Stomach smooth muscle (tissue), 2 donors: ENCODE data around the gene NCF2.

Experiments
- H3K27ac ChIP-seq: one replicate; pipeline ENCODE4 v1.7.0; 2013; ENCODE audit warnings: mild to moderate bottlenecking, low read length, inconsistent platforms
- H3K27me3 ChIP-seq, 2 donors: one replicate each; pipeline ENCODE4 v1.7.0; 2013; ENCODE audit warnings: low read length in 2 of 2; ENCODE audit not compliant: insufficient read depth in 2 of 2, control insufficient read depth in 1 of 2
- H3K36me3 ChIP-seq, 2 donors: one replicate each; pipeline ENCODE4 v1.7.0; 2013; ENCODE audit warnings: low read length in 2 of 2; ENCODE audit not compliant: control insufficient read depth in 2 of 2, insufficient read depth in 2 of 2
- H3K4me1 ChIP-seq: one replicate; pipeline ENCODE4 v1.7.0; 2013; ENCODE audit warnings: low read length; ENCODE audit not compliant: control insufficient read depth, insufficient read depth
- H3K4me3 ChIP-seq, 2 donors: one replicate each; pipeline ENCODE4 v1.7.0; 2013; ENCODE audit warnings: low read length in 2 of 2
- H3K9ac ChIP-seq, 2 donors: one replicate each; pipeline ENCODE4 v1.7.0; 2013; ENCODE audit warnings: low read length in 2 of 2, mild to moderate bottlenecking in 1 of 2
- H3K9me3 ChIP-seq, 2 donors: one replicate each; pipeline ENCODE4 v1.7.0; 2013; ENCODE audit warnings: low read length in 2 of 2; ENCODE audit not compliant: control insufficient read depth in 2 of 2
- donor health status: healthy.
- donor health status: Pancreatic carcinoma.

The NCF2 gene

DNA sequence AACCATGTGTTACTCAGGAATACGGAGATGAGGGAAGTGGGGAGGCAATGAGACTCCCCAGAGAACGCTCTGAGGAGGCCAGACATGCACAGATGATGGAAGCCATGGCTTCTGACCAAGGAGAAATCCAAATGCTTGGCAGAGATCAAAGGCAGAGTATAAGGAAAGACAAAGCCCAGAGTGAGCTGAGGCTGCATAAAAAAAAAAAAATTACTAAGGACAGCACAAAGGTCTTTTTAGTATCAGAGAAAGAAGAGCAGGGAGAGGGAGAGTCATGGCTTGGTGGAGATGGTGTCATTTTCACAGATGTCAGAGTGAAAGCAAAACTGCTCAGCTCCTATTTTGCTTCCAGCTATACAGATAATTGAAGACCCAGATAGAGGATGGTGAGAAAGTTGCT lies 8.1 kb upstream of the NCF2 start:
- Histone ChIP-seq H3K4me3 (peak overlapping the region in 1 of 2 donors; percentile 22), H3K9ac (peak overlapping the region in 1 of 2 donors; percentile 4), H3K27me3 (no peaks in the 10 kb centered on the region), H3K9me3 (no peaks in the 10 kb centered on the region), H3K4me1 (peaks cover 15% of the 10 kb centered on the region), H3K27ac (peak overlapping the region; percentile 69), H3K36me3 (no peaks in the 10 kb centered on the region)

DNA sequence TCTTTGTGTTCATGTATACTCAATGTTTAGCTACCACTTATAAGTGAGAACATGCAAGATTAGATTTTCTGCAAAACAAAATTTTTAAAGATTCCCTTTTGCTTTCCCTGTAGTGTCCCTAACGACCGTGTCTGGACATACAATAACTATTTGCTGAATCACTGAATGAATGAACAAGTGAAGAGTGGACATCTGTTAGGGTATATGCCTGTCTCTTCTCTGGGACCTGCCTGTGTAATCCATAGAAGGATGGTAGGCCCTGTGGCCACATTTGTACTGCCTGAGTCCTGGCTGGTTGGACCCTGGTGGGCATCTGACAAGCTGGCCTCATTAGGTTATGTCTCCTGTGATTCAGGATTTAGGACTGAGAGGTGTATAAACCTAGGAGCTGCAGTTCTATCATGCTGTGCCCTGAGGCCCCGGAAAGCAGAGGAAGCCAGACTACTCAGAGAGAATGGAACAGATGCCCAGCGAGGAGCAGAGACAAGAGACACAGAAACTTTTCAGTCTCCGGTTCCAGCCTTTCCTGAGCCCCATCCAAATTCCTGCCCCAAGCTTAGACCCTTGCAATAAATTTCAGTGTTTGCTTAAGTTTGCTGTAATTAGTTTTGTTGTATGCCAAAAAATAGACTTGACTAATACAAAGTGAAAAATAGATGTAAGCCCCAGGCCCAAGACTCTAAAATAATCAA lies 7.5 kb upstream of the NCF2 start:
- peak overlapping the region in 1 of 2 donors; percentile 4 for H3K9ac ChIP-seq
- peak overlapping the region; percentile 69 for H3K27ac ChIP-seq
- H3K4me3 ChIP-seq, result peak overlapping the region in 1 of 2 donors; percentile 22
- H3K4me1 ChIP-seq, result peaks cover 15% of the 10 kb centered on the region
- no peaks in the 10 kb centered on the region for H3K9me3 ChIP-seq
- H3K27me3 ChIP-seq, result no peaks in the 10 kb centered on the region
- no peaks in the 10 kb centered on the region for H3K36me3 ChIP-seq

DNA sequence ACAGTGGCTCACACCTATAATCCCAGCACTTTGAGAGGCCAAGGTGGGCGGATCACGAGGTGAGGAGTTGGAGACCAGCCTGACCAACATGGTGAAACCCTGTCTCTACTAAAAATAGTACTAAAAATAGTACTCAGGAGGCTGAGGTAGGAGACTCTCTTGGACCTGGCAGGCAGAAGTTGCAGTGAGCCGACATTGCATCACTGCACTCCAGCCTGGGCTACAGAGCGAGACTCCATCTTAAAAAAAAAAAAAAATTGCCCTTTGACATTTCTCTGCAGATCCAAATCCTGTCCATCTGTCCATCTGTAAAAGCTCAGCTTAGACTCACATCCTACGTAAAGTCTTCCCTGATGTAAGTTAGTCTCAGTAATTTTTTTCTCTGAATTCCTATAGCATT lies 6.2 kb upstream of the NCF2 start:
- no peak overlapping the region for H3K4me3 ChIP-seq
- H3K27me3 ChIP-seq, result no peaks in the 10 kb centered on the region
- no peaks in the 10 kb centered on the region for H3K9me3 ChIP-seq
- no peak overlapping the region for H3K9ac ChIP-seq
- H3K36me3 ChIP-seq, result no peaks in the 10 kb centered on the region
- H3K4me1 ChIP-seq, result peaks cover 15% of the 10 kb centered on the region
- no peak overlapping the region for H3K27ac ChIP-seq

DNA sequence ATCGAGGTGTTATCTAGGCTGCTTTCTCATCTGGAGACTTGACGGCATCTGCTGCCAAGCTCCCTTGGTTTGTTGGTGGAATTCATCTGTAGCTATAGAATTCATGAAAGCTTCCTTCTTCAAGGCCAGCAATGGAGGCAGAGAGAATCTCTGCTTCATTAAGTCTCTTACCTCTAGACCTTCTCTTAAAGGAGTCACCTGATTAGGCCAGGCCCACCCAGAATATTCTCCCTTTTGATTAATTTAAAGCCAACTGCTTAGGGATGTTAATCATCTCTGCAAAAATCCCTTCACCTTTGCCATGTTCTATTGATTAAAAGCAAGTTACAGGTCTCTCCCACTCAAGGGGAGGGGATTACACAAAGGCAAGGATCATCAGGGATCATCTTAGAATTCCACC lies 5.3 kb upstream of the NCF2 start:
- H3K27me3 ChIP-seq, result no peaks in the 10 kb centered on the region
- H3K4me3 ChIP-seq, result no peak overlapping the region
- no peak overlapping the region for H3K9ac ChIP-seq
- H3K9me3 ChIP-seq, result no peaks in the 10 kb centered on the region
- H3K4me1 ChIP-seq, result peaks cover 13% of the 10 kb centered on the region
- no peaks in the 10 kb centered on the region for H3K36me3 ChIP-seq
- no peak overlapping the region for H3K27ac ChIP-seq

DNA sequence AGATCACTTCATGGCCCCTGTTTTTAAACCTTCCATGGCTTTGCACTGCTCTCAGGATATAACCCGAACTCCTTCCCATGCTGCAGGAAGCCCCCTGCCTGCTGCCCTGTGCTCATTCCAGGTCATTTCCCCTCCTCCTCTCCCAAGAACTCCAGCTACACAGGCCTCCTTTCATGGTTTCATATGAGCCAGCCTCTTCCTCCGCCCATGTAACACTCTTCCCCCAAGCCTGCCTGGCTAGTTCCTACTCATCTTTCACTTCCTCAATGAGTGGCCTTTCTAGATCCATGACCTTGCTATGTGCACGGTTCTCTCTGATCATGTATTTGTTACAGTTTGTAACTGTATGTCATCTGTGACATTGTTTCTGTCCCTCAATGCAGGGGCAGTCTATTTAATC lies 3.1 kb upstream of the NCF2 start:
- H3K27ac ChIP-seq, result no peak overlapping the region
- peaks cover 10% of the 10 kb centered on the region for H3K4me1 ChIP-seq
- no peaks in the 10 kb centered on the region for H3K27me3 ChIP-seq
- H3K36me3 ChIP-seq, result no peaks in the 10 kb centered on the region
- H3K9ac ChIP-seq, result no peak overlapping the region
- H3K4me3 ChIP-seq, result no peak overlapping the region
- no peaks in the 10 kb centered on the region for H3K9me3 ChIP-seq

DNA sequence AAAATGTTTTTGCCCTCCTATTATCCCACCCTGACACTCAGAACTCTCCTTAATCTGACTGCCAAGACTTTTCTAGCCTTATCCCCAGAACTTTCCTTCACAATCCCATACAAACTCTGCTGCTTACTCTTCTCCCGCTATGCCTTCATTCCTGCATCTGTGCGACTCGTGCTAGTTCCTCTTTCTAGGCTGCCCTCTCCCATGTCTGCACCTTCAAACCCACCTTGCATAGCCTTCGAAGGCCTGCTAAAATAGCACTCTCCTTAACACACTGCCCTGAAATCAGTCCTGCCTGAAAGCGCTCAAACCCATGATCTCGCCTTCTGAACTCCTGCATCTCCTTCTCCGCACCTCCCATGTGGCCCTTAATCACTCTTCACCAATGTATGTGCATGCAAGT lies 2.5 kb upstream of the NCF2 start:
- Histone ChIP-seq H3K36me3 (no peaks in the 10 kb centered on the region), H3K27ac (no peak overlapping the region), H3K27me3 (no peaks in the 10 kb centered on the region), H3K4me1 (peaks cover 3% of the 10 kb centered on the region), H3K9me3 (no peaks in the 10 kb centered on the region), H3K4me3 (no peak overlapping the region), H3K9ac (no peak overlapping the region)

DNA sequence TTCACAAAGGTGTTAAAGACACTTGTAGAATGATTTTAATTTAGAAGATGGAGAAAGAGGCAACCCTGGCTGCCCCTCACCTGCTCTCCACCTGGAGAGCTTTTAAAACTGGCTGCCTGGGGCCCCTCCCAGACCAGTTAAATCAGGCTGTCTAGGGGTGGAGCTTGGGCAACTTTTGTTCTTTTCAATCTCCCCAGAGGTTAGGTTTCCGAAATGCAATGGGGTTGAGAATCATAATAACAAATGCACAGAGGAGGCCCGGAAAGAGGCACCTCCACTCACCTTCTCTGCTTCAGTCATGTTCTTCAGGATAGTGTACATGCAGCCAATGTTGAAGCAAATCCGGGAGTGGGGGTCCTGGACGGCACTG lies 400 bp downstream of the NCF2 start:
- no peaks in the 10 kb centered on the region for H3K27me3 ChIP-seq
- H3K9me3 ChIP-seq, result no peaks in the 10 kb centered on the region
- H3K36me3 ChIP-seq, result no peaks in the 10 kb centered on the region
- H3K4me3 ChIP-seq, result no peak overlapping the region
- H3K4me1 ChIP-seq, result no peaks in the 10 kb centered on the region
- H3K9ac ChIP-seq, result no peak overlapping the region
- H3K27ac ChIP-seq, result no peak overlapping the region

DNA sequence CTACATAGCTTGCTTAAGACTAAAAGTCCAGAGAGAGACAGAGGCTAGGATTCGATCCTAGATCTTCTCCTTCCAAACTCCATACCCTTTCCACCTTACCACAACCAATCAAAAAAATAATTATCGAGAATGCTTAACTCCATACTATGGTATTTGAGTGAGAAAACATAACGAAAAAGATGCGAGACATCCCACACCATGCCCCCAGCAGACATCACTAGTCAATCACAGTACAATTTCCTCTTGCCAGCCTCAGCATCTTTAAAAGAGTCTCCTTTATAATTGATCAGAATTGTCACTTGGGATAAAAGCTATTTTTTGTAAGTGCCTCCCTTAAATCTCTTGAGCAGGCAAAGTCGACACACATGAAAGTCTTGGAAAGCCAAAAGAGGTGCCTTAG lies 875 bp downstream of the NCF2 start:
- no peaks in the 10 kb centered on the region for H3K4me1 ChIP-seq
- no peaks in the 10 kb centered on the region for H3K9me3 ChIP-seq
- H3K27ac ChIP-seq, result no peak overlapping the region
- no peaks in the 10 kb centered on the region for H3K27me3 ChIP-seq
- no peak overlapping the region for H3K9ac ChIP-seq
- no peaks in the 10 kb centered on the region for H3K36me3 ChIP-seq
- no peak overlapping the region for H3K4me3 ChIP-seq

DNA sequence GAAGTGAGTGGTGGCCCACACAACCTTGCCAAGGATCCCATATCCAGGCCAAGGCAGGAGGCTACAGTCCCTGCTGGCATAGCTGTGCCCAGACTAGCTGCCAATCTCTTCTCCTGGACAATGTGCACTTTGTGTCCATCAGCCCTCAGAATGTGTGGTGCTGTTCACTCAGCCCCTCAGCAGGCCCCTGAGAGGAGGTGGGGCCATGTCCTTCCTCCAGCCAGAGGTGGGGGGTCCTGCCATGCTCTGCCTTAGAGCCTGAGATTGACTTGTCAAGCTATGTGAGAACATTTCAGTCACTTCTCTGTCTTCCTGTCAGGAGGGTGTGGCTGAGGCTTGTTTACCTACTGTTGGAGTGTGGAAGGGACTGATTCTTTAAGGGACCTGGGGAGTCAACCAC lies 1.4 kb downstream of the NCF2 start:
- no peaks in the 10 kb centered on the region for H3K9me3 ChIP-seq
- H3K27ac ChIP-seq, result no peak overlapping the region
- no peaks in the 10 kb centered on the region for H3K27me3 ChIP-seq
- H3K4me3 ChIP-seq, result peak overlapping the region in 1 of 2 donors; percentile 8
- H3K4me1 ChIP-seq, result no peaks in the 10 kb centered on the region
- H3K36me3 ChIP-seq, result no peaks in the 10 kb centered on the region
- H3K9ac ChIP-seq, result no peak overlapping the region

DNA sequence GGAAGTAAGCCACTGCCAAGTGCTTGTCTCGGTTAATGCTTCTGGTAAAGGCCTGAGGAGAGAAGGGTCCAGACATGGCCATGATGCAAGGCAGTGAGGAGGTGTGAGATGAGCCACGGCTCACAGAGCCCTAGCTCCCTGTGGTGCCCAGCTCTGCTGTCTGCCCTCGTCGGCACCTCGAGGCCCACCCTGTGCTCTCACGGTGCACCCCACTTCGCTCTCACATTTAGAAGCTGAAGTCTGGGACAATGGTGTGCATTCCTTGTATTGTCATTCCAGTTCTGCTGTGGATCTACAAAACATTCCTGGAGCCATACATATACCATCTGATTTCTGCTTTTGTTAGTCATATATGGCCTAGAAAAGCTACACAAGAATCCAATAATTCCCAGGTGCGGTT lies 3.3 kb downstream of the NCF2 start:
- no peaks in the 10 kb centered on the region for H3K27me3 ChIP-seq
- no peaks in the 10 kb centered on the region for H3K9me3 ChIP-seq
- H3K27ac ChIP-seq, result no peak overlapping the region
- H3K36me3 ChIP-seq, result no peaks in the 10 kb centered on the region
- no peak overlapping the region for H3K4me3 ChIP-seq
- H3K4me1 ChIP-seq, result peaks cover 2% of the 10 kb centered on the region
- H3K9ac ChIP-seq, result no peak overlapping the region

DNA sequence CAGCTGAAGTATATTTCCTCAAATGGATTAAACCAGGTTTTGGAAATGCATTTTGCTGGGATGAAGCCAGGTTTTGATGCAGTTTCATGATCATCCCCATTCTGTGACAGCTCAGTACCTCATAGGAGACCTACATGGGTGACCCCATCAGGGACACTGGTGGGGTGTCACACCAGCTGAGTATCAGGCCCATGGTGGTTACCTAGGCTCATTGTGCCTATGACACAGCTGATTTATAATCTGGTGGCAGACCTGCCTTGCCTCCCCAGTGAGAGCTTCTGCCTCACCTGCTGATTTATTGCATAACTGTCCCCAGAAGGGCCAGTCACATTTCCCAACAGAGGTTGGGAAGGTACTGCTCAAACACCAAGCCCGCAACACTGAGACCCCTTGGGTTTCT lies 3.8 kb downstream of the NCF2 start:
- H3K9ac ChIP-seq, result no peak overlapping the region
- H3K9me3 ChIP-seq, result no peaks in the 10 kb centered on the region
- H3K27me3 ChIP-seq, result no peaks in the 10 kb centered on the region
- H3K4me3 ChIP-seq, result no peak overlapping the region
- no peak overlapping the region for H3K27ac ChIP-seq
- no peaks in the 10 kb centered on the region for H3K36me3 ChIP-seq
- H3K4me1 ChIP-seq, result peaks cover 2% of the 10 kb centered on the region
